GOT3 (cell line): ENCODE measurements around the gene PLCL1.

ENCODE experiments used
- DNase-seq: peaks from one replicate; lab custom pipeline; 2025; ENCODE audit warnings: mixed read lengths; lab: John Stamatoyannopoulos, UW

The PLCL1 gene

GRCh38 chr2:197857476-197858107 is 53.2 kb downstream of the PLCL1 start:
- DNase-seq, result no peak

- no peak for DNase-seq
Observed at GRCh38 chr2:197858607-197859140, 54.3 kb downstream of the PLCL1 start.

GRCh38 chr2:197862246-197862955 is 58.0 kb downstream of the PLCL1 start:
- DNase-seq, result no peak

GRCh38 chr2:197863744-197864143 is 59.4 kb downstream of the PLCL1 start:
- DNase-seq, result no peak

- no peak for DNase-seq
Observed at GRCh38 chr2:197866455-197866854, 62.1 kb downstream of the PLCL1 start.

GRCh38 chr2:197867033-197867432 is 62.6 kb downstream of the PLCL1 start:
- no peak for DNase-seq

GRCh38 chr2:197867624-197868023 is 63.2 kb downstream of the PLCL1 start:
- DNase-seq, result no peak

GRCh38 chr2:197868206-197868605 is 63.8 kb downstream of the PLCL1 start:
- no peak for DNase-seq

GRCh38 chr2:197869041-197869440 is 64.6 kb downstream of the PLCL1 start:
- no peak for DNase-seq

GRCh38 chr2:197869501-197870111 is 65.2 kb downstream of the PLCL1 start:
- no peak for DNase-seq

GRCh38 chr2:197870137-197870536 is 65.7 kb downstream of the PLCL1 start:
- DNase-seq, result no peak

- DNase-seq, result no peak
Observed at GRCh38 chr2:197871780-197872456, 67.5 kb downstream of the PLCL1 start.

GRCh38 chr2:197873293-197873701 is 68.9 kb downstream of the PLCL1 start:
- DNase-seq, result no peak

- DNase-seq, result no peak
Observed at GRCh38 chr2:197875763-197876162, 71.4 kb downstream of the PLCL1 start.

GRCh38 chr2:197876524-197876923 is 72.1 kb downstream of the PLCL1 start:
- no peak for DNase-seq

GRCh38 chr2:197877038-197877437 is 72.6 kb downstream of the PLCL1 start:
- DNase-seq, result no peak

- no peak for DNase-seq
Observed at GRCh38 chr2:197878792-197879191, 74.4 kb downstream of the PLCL1 start.

GRCh38 chr2:197879812-197880408 is 75.5 kb downstream of the PLCL1 start:
- no peak for DNase-seq

- no peak for DNase-seq
Observed at GRCh38 chr2:197883354-197884032, 79.1 kb downstream of the PLCL1 start.

- DNase-seq, result no peak
Observed at GRCh38 chr2:197884252-197884651, 79.9 kb downstream of the PLCL1 start.

GRCh38 chr2:197885126-197885525 is 80.7 kb downstream of the PLCL1 start:
- no peak for DNase-seq
